OCI-LY1 (cell line): Measurements from ENCODE around the gene STAT5B.
"Not testable (repeated sequence)": the region's sequence is repeated elsewhere in the genome, so short reads cannot be mapped to it uniquely, and the experiment has no call there.

Source experiments
- EZH2 ChIP-seq: fragments of 200-600 bp; sonication (generic), shearing (Covaris generic); IDR thresholded peaks from 2 replicates; pipeline ENCODE4 v1.8.0; 2017; ENCODE audit warnings: borderline replicate concordance, mixed run types, mild to moderate bottlenecking, antibody characterized with exemption, low read length, moderate library complexity, mixed read lengths
- TF ChIP-seq, protein P1 (sequence below): fragments of 200-600 bp; sonication (generic), shearing (Covaris generic); IDR thresholded peaks from 2 replicates; pipeline ENCODE4 v1.5.1; 2017; ENCODE audit warnings: mild to moderate bottlenecking, antibody characterized with exemption, low read length, moderate library complexity, mixed read lengths

DNA sequence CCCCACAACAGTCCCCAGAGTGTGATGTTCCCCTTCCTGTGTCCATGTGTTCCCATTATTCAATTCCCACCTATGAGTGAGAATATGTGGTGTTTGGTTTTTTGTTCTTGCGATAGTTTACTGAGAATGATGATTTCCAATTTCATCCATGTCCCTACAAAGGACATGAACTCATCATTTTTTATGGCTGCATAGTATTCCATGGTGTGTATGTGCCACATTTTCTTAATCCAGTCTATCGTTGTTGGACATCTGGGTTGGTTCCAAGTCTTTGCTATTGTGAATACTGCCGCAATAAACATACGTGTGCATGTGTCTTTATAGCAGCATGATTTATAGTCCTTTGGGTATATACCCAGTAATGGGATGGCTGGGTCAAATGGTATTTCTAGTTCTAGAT lies 11.8 kb downstream of the STAT5B start:
- TF ChIP-seq, protein P1, sequence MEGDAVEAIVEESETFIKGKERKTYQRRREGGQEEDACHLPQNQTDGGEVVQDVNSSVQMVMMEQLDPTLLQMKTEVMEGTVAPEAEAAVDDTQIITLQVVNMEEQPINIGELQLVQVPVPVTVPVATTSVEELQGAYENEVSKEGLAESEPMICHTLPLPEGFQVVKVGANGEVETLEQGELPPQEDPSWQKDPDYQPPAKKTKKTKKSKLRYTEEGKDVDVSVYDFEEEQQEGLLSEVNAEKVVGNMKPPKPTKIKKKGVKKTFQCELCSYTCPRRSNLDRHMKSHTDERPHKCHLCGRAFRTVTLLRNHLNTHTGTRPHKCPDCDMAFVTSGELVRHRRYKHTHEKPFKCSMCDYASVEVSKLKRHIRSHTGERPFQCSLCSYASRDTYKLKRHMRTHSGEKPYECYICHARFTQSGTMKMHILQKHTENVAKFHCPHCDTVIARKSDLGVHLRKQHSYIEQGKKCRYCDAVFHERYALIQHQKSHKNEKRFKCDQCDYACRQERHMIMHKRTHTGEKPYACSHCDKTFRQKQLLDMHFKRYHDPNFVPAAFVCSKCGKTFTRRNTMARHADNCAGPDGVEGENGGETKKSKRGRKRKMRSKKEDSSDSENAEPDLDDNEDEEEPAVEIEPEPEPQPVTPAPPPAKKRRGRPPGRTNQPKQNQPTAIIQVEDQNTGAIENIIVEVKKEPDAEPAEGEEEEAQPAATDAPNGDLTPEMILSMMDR, result not testable (repeated sequence)
- not testable (repeated sequence) for TF ChIP-seq EZH2
